SKM-1 treated with dmso at 0.1 percent for 144 hours (cell line): ENCODE results near the gene DEPP1.
A peak's percentile ranks its signal among the peaks of the same experiment; 100 is the strongest.
"Not testable (repeated sequence)": the region's sequence is repeated elsewhere in the genome, so short reads cannot be mapped to it uniquely, and the experiment has no call there.

ENCODE experiments used
- DNase-seq: peaks from one replicate; lab custom pipeline; 2025; ENCODE audit not compliant: unreplicated experiment; lab: John Stamatoyannopoulos, UW

DEPP1 gene, protein sequence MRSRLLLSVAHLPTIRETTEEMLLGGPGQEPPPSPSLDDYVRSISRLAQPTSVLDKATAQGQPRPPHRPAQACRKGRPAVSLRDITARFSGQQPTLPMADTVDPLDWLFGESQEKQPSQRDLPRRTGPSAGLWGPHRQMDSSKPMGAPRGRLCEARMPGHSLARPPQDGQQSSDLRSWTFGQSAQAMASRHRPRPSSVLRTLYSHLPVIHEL

DNA sequence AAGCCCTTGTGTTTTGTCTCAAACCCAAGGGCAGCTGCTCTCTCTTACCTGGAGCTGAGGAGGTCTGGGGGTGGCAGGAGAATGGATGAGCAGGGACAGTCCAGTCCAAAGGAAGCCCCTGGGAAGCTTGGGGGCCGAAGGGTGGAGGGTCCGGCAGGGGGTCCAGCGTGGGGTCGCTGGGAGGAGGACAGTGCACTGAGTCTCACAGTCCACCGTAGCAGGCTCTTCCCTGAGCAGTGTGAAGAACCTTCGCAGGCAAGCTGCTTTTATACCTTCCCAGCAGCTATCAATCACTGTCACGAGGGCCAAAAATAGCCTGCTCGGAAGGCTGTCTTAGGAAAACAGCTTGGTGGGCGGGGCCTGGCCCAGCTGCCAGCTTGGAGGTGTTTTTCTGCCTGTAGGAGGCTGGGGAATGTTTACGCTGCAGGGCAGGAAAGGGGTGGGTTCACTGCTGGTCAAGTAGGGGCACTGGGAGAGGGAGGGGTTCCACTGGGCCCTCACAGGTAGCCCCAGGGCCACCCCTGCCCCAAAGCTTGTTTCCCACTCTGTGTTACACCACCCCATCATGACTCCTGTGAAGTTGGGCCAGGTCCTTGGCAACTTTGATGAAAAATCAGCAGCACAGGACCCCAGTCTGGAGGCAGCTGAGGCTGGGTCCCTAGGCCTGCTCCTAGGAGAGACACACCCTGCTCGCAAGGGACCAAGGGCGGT lies at the start of gene DEPP1:
Gene DEPP1 (minus strand): TSS at position 240 of the 711 bp plus-strand sequence. CDS start 779 bp downstream, outside the sequence.
- DNase-seq = no peak

DNA sequence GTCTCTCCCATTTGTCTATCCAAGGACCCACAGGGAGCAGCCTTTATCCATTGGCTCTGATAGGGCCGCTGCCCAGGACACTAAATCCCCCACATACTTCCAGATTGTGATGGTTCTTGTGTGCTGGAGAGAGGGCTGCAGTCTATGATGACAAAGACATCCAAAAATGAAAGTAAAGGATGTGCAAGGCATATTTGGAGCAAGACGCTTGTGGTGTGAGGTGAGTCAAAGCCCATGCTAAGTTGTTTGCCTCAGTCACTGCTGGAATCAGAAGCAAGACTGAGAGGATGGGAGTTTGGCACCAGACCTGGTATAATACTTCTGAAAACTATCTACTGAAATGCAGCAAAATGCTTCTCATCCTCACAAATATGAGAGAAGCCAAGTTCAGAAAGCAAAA lies 44.8 kb upstream of the DEPP1 start:
- DNase-seq = no peak

DNA sequence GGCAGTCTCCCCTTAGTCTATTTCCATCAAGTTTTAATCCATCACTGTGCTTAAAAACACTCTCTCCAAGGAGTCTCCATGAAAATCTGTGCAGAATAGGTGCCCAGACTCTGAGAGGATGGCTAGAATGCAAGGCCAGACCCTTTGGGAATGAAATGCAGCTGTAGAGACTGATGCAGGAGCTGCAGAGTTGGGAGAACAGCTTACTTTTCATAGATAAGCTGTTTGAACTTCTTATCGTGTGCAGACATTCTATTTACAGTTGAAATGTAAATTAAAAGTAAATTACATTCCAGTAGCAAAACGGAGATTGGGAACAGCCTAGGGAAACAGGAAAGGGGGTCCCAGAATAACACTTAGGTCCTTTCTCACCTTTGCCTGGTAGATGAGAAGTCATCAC lies 37.0 kb upstream of the DEPP1 start:
- DNase-seq = no peak

DNA sequence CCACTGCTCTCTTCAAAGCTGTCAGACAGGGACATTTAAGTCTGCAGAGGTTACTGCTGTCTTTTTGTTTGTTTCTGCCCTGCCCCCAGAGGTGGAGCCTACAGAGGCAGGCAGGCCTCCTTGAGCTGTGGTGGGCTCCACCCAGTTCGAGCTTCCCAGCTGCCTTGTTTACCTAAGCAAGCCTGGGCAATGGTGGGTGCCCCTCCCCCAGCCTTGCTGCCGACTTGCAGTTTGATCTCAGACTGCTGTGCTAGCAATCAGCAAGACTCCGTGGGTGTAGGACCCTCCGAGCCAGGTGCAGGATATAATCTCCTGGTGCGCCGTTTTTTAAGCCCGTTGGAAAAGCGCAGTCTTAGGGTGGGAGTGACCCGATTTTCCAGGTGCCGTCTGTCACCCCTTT lies 35.9 kb upstream of the DEPP1 start:
- DNase-seq = not testable (repeated sequence)

DNA sequence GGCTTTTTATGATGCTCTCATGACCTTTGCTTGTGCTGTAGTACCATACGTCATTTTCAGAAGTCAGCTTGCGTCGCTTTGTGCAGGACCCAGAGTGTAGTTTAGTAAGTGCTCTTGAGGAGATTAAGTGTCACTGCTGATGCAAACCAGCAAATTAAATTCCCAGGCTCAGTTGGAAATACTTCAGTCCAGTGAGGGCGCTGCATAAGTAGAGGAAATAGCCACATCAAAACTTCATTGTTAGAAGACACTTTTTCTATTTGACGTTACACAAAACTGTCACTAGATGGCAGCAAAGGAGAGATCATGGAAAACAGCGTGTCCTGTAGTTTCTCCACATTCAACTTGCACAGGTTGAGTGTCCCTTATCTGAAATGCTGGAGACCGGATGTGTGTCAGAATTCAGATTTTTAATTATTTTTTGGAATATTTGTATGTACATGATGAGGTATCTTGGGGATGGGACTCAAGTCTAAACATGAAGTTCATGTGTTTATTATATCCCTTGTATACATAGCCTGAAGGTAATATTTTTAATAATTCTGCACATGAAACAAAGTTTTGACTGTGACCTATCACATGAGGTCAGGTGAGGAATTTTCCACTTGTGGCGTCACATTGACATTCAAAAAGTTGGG lies 30.0 kb upstream of the DEPP1 start:
- DNase-seq = peak; percentile 89

DNA sequence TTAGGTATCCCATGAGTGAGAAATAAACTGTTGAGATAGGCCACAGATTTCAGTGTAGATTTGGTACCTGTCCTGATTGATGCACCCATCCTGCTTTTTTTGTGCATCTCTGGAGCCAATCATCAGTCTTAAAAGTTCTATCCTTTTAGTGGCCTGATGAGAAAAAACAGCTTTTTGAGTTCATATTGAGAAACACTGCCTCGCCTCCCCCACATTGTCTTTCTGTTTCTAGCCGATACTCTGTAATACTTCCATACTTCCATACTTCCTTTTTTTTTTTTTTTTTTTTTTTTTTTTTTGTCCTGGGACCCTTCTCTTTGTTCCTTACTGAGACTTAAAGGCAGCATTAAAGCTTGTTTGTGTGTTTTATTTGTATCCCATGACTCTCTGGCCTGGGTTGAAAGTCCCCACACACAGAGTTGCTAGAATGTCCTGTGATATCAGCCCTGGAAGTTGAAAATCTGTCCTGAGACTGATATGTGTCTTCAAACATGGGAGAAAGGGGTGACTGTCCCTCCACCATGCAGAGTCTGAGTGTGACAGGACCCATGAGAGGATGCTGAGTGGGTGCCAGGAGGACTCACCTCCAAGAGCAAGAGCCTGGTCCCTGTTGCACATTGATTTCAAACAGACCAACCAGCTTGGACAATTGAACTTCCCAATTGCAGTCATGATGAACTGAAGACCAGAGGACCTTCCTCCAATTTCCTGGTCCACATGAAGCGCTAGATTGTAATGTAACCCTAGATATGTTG lies 27.8 kb upstream of the DEPP1 start:
- peak; percentile 20 for DNase-seq

DNA sequence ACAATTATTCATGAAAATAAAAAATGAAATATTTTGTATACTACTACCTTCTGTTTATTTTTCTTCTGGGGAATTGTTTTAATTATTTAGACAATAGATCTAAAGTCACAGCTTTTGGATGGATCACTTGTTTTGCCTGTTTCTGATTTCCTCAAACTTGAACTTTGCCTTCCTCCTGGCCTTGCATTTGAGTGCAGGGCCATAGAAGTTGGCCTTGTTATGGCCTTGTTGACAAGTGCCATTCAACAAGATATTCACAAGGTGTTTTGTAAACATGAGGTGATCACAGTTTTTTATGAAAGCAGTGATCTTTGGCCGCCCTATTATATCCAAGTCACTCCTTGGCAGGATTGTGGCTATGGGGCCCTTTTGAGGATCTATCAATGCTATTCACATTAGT lies 26.7 kb upstream of the DEPP1 start:
- DNase-seq = no peak

DNA sequence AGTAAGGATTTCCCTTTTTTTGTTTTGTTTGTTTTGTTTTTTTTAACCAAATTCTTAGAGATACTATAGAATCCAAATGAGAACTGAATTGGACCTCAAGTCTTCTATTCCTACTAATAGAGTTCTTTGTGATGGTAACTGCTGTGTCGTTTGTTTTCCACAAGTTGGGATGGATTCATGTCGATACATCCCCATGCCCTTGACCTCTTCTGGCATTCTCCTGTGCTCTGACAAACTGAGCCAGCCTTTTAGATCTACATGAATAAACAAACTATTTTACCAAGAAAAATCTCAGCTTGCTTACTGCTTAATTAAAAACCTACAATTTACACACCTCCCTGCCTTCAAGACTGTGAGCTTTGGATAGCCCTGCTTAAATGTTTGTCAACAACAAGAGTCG lies 26.1 kb upstream of the DEPP1 start:
- DNase-seq = no peak

DNA sequence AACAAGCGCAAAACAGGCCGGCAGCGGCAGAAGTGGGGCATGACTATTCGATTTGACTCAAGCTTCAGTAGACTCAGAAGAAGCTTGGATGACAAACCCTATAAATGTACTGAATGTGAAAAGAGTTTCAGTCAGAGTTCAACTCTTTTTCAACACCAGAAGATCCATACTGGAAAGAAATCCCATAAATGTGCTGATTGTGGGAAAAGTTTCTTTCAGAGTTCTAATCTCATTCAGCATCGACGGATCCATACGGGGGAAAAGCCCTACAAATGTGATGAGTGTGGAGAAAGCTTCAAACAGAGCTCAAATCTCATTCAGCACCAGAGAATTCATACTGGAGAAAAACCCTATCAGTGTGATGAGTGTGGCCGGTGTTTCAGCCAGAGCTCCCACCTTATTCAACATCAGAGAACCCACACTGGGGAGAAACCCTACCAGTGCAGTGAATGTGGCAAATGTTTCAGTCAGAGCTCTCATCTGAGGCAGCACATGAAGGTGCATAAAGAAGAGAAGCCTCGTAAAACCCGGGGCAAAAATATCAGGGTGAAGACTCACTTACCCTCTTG lies 24.9 kb upstream of the DEPP1 start:
- no peak for DNase-seq

DNA sequence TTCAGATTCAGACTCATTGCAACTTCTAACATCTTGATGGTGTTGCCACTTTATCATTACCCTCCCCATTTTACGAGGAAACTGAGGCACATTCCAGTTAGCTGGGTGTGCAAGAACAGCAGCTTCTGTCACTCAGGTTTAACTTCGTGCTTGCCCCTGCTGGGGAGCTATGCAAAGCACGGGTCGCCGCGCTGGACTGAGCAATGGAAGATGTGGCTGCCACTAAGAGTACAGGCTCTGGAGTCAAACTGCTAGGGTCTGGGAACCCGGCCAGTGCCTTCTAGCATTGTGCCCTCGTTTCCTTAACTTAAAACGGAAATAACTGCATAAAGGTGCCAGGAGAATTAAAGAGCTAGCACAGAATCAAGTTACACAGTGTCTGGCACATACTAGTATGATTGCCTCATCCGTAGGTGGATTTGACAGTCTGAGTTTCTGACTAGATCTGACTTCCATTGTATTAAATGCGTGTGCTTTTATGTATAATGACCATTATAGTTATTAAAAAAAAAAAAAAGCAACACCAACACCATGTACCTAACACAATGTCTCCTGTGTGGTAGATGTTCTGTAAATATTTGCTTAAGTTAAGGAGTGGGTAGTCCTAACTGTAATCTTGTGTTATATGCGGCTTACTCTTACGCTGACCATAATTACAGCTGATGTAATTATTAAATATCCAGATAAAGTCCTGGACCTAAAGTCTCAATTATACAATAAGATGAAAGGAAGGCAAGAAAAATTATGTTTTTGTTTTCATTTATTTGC lies 23.0 kb upstream of the DEPP1 start:
- DNase-seq = peak; percentile 35

DNA sequence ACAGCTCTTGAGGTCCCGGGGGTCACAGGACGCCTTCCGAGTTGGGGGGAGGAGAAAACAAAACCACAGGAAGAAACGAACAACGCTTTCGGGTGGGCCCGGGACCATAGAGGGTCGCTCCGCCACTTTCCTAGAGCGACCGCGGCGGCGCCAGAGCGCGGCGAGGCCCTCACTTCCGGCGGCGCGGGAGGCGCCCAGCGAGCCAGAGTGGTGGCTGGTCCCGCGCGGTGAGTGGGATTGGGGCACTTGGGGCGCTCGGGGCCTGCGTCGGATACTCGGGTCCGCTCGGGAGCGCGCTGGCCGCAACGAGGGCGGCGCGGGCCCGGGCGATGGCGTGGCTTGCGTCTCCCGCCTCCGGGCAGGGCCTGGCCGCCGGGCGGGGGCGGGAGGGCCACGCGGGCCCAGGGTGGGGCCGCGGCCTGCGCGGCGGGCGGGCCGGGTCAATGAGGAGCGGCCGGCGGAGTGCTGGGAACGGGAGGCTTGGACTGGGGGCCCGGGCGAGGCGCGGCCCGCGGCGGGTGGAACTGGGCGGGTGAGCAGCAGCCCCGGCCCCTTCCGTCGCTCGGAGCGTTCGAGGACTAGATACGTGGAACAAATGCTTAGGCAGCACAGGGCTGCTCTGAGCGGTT lies 22.3 kb upstream of the DEPP1 start, which contains the start of gene ZNF22:
Gene ZNF22 (plus strand): TSS at position 172 of the 629 bp plus-strand sequence. CDS start 2,446 bp downstream, outside the sequence.
- DNase-seq = peak; percentile 48

DNA sequence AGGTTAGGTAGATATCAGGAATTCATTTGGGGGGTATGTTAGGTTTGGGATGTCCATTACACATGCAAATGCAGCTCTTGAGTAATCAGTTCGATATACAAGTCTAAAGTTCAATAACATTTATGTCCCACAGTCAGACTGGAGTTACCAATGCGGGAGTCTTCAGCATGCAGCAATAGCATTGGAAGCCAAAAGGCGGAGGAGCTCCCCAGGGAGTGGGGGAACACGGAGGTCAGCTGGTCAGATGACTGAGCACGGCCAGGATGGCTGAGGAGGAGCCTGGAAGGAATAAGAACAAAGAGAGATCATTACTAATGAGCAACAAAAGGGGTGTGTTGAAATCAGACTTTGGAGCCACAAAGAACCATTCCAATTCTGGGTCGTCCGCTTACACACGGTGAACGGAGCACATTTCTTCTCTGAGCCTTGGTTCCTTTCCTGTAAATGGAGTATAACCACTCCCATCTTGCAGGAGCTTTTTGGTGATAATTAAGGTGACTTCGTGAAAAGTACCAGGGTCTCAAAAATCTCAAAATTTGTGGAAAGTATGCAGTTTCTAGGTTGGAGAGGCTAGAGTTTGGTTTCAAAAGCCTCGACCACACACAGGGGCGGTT lies 21.6 kb upstream of the DEPP1 start:
- no peak for DNase-seq

DNA sequence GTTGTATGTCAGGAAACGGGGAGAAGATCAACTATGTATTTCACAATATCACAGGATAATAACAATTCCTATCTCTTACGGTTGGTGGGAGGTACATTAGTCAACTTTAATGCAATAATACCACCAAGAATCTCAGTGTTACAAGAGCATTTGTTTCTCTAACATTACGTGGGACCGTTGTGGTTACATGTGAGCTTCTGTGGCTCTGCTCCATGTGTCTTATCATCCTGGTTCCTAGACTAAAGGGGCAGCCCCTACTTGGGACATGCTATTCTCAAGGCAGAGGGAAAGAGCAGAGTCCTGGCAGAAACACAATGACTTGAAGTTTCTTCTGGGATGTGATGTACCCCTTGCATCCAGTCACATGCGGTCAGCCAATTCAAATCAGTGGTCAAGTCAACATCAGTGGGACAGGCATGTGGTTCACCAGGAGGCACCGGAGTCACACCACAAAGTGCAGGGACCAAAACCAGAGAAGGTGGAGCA lies 19.6 kb upstream of the DEPP1 start:
- DNase-seq = no peak

DNA sequence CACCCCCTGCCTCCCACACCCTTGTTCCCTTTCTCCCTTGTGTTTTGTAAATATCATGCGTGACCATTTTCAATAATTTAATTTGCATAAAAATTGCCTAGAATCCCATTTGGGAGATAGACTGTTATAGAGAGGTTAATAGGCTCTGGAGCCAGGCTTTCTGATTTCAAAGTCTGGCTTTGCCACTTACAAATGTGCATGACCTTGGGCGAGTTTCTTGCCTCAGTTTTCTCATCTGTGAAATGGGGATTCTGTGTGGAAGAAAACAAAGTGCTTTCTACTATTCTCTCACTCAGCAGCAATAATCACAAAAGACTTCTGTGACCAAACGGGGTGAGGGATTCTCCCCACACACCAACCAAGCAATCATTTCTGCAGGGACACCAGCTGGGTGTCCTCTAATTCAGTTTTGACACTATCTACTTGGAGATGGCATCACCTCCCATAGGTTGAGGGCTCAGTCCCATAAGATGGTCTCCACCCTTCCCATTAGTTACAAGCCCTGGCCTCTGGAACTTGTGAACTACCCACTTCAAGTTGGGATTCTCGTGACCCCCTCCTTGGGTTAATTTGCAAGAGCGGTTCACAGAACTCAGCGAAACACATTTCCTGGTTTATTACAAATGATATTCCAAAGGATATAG lies 18.6 kb upstream of the DEPP1 start:
- no peak for DNase-seq

DNA sequence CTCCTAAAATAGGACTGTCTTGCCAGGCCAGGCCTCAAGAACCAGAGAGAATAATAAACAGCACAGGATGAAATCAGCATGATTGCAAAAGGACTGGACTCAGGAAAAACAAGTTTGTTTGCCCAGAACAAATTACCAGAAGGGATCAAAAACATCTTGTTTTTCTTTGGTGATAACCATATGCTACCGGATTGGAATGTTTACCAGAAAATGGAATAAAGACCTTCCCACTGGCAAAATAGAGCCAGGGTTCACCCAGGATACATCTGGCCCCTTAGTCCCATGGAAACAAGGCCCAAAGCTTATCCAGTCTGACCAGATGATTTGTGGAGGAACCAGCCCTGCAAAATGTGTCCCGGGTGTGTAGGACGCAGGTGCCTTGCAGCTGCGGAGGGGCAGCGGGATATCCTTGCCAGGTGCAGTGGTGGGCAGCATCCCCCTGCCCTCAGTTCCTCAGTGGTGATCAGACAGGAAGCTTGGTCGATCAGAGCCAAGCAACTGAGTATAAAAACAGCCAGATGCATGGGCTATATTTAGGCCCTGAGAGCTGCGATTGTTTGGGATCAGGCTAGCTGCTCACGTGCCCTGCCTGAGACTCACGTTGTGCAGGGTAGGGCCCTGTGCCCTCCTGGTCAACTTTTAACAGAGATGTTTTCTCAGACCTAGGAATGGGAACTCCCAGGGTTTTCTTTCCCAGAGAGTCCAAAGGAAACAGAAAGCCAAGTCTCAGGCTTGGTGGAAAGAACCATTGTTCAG lies 17.5 kb upstream of the DEPP1 start:
- DNase-seq = no peak

DNA sequence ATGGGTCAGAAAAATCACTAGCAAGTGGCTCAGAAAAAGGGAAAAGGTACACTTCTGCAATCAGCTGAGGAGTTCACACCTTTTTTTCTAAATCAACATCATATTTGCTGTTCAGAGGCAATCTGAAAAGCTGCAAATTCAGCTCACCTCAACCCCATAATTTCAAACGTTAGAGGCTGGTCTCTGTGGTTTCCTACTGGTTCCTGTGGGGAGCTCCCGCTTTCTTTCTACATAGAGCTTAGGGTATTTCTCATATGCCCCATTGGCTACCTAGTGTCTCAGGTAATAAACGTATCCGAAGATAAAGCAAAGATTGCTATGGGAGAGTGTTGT lies 16.9 kb upstream of the DEPP1 start:
- DNase-seq = no peak

DNA sequence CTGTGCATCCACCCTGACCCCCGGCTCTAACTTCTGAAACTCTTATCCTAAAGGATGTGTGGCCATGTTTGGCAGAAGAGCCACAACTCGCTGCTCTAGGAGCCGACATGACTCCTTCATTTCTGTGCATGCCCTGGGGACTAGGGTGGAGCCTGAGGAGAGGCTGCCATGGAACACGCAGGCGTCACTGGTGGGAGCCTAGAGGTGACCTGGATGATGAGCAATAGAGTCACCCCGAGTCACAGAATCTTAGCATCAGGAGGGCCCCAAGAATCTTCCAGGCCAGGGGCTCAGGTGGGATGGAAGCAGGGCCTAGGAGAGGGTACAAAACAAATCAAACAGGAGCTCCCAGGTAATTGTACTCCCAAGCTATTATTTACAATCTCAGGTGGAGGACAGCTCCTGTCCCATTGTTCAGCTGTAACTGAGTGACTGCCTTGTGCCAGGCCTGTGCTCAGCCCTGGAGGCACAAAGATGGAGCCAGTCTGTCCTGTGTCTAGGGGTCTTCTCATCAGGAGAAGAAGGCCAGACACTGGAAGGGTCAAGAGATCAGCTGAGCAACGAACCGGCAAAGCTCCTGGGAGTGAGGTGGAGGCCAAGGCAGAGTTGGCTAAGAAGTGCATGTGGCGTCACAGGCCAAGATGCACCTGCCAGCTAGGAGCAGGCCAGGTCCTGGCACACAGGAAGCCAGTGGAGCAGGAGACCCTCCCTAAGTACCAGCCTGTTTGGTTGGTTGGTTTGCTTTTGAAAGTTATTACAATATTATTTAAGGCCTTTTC lies 16.3 kb upstream of the DEPP1 start:
- no peak for DNase-seq
